Measurements from ENCODE around the gene OSR1.

Gene OSR1

DNA sequence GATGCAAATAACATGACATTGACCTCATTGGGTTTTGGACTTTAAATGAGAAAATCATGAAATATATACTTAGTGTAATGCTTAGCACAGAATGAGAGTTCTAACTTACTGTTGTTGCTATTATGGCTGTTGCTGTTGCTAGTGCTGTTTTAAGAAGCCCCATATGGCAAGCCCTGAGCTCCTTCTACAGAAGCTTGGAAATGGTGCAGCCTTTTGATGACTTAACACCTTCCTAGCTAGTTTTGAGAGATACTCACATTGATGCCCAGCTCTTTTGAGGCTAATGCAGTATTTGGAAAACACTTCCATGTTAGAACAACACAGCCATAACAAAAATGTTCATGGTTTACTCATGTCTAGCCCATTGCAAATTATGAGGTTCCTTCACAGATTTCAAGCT is 30.9 kb downstream of the OSR1 start:
- Histone ChIP-seq H2BK5ac (ENCODE audit: low read length) (no peak overlapping the region), H2BK15ac (replicated peaks; ENCODE audit: low read depth) (no peak overlapping the region), H3K23ac (ENCODE audit: low read length) (no peak overlapping the region), H2AK5ac (ENCODE audit: low read length) (no peak overlapping the region), H3K27ac (ENCODE audit: low read depth, low read length) (no peak overlapping the region), H4K8ac (ENCODE audit: low read depth, low read length) (no peak overlapping the region), H3K27me3 (ENCODE audit: insufficient read depth, low read length, poor library complexity) (no peaks in the 10 kb centered on the region), H2BK120ac (ENCODE audit: low read depth, low read length) (no peak overlapping the region), H4K5ac (ENCODE audit: low read length) (no peak overlapping the region), H3K18ac (ENCODE audit: low read length) (no peak overlapping the region), H3K4ac (ENCODE audit: low read depth, low read length) (no peak overlapping the region), H3K56ac (ENCODE audit: low read length) (no peak overlapping the region), H3K4me3 (ENCODE audit: low read length) (no peak overlapping the region), H3K4me2 (ENCODE audit: low read length) (no peak overlapping the region), H3K9ac (ENCODE audit: low read length) (no peak overlapping the region), H3K4me1 (ENCODE audit: control insufficient read depth, low read depth, low read length) (no peaks in the 10 kb centered on the region), H3K79me1 (ENCODE audit: low read length) (no peaks in the 10 kb centered on the region), H3K79me2 (ENCODE audit: control insufficient read depth, insufficient read depth, low read length) (no peaks in the 10 kb centered on the region), H3K36me3 (ENCODE audit: control insufficient read depth, insufficient read depth, low read length) (no peaks in the 10 kb centered on the region)
- no peak for DNase-seq

DNA sequence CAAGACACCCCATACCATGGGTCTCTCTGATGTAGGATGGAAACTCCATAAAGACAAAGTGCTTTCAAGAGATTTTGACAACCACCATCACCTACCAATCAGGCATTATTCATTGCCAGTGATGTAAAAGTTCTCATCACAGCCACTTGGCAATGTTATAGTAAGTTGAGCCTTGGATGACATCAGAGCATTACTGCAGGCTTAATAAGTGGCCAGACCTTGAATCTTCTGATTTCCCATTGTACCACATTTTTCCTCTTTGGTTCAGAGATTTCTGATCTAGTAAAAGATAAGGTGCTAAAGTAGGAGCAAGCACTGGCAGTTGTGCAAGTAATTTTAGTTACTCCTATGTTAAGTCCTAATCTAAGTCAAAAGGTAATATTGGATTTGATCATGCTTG is 36.5 kb downstream of the OSR1 start:
- no peak overlapping the region for H3K4ac ChIP-seq (ENCODE audit: low read depth, low read length)
- H3K27me3 ChIP-seq (ENCODE audit: insufficient read depth, low read length, poor library complexity): no peaks in the 10 kb centered on the region
- no peak overlapping the region for H3K23ac ChIP-seq (ENCODE audit: low read length)
- H3K79me2 ChIP-seq (ENCODE audit: control insufficient read depth, insufficient read depth, low read length): no peaks in the 10 kb centered on the region
- no peak overlapping the region for H2BK15ac ChIP-seq (replicated peaks; ENCODE audit: low read depth)
- H2AK5ac ChIP-seq (ENCODE audit: low read length): no peak overlapping the region
- no peak for DNase-seq
- H3K4me3 ChIP-seq (ENCODE audit: low read length): no peak overlapping the region
- no peak overlapping the region for H3K4me2 ChIP-seq (ENCODE audit: low read length)
- H3K36me3 ChIP-seq (ENCODE audit: control insufficient read depth, insufficient read depth, low read length): no peaks in the 10 kb centered on the region
- no peak overlapping the region for H3K56ac ChIP-seq (ENCODE audit: low read length)
- H3K18ac ChIP-seq (ENCODE audit: low read length): no peak overlapping the region
- no peak overlapping the region for H3K9ac ChIP-seq (ENCODE audit: low read length)
- H2BK120ac ChIP-seq (ENCODE audit: low read depth, low read length): no peak overlapping the region
- no peaks in the 10 kb centered on the region for H3K79me1 ChIP-seq (ENCODE audit: low read length)
- H3K27ac ChIP-seq (ENCODE audit: low read depth, low read length): no peak overlapping the region
- no peak overlapping the region for H4K5ac ChIP-seq (ENCODE audit: low read length)
- no peaks in the 10 kb centered on the region for H3K4me1 ChIP-seq (ENCODE audit: control insufficient read depth, low read depth, low read length)
- H2BK5ac ChIP-seq (ENCODE audit: low read length): no peak overlapping the region
- no peak overlapping the region for H4K8ac ChIP-seq (ENCODE audit: low read depth, low read length)

DNA sequence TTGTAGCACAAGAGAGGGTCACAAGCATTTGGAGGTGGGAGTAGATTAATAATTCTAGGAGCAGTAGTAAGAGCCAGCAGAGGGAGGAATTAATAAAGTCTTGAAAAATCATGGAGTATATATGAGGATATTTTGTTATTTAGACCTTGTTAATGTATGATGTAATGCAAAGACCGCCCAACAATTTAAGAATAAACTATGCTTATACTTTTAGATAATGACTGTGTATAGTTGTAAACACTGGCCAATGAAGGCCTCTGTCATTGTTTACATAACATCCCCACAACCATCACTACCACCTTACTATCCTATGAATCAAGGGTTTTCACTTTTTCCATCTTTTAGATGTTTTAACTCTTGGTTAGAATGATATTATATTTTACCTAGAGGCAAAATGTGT is 37.6 kb downstream of the OSR1 start:
- WGBS (ENCODE audit: extremely low coverage, insufficient coverage, low lambda C conversion rate): no CpG with 5 or more reads among the region's 1 CpG
- Histone ChIP-seq H2BK120ac (ENCODE audit: low read depth, low read length) (no peak overlapping the region), H3K36me3 (ENCODE audit: control insufficient read depth, insufficient read depth, low read length) (no peaks in the 10 kb centered on the region), H3K4ac (ENCODE audit: low read depth, low read length) (no peak overlapping the region), H3K23ac (ENCODE audit: low read length) (no peak overlapping the region), H3K27ac (ENCODE audit: low read depth, low read length) (no peak overlapping the region), H3K4me2 (ENCODE audit: low read length) (no peak overlapping the region), H2AK5ac (ENCODE audit: low read length) (no peak overlapping the region), H3K27me3 (ENCODE audit: insufficient read depth, low read length, poor library complexity) (no peaks in the 10 kb centered on the region), H3K4me1 (ENCODE audit: control insufficient read depth, low read depth, low read length) (no peaks in the 10 kb centered on the region), H3K79me2 (ENCODE audit: control insufficient read depth, insufficient read depth, low read length) (no peaks in the 10 kb centered on the region), H3K9ac (ENCODE audit: low read length) (no peak overlapping the region), H2BK15ac (replicated peaks; ENCODE audit: low read depth) (no peak overlapping the region), H3K56ac (ENCODE audit: low read length) (no peak overlapping the region), H3K4me3 (ENCODE audit: low read length) (no peak overlapping the region), H4K5ac (ENCODE audit: low read length) (no peak overlapping the region), H3K79me1 (ENCODE audit: low read length) (no peaks in the 10 kb centered on the region), H2BK5ac (ENCODE audit: low read length) (no peak overlapping the region), H4K8ac (ENCODE audit: low read depth, low read length) (no peak overlapping the region), H3K18ac (ENCODE audit: low read length) (no peak overlapping the region)
- no peak for DNase-seq

DNA sequence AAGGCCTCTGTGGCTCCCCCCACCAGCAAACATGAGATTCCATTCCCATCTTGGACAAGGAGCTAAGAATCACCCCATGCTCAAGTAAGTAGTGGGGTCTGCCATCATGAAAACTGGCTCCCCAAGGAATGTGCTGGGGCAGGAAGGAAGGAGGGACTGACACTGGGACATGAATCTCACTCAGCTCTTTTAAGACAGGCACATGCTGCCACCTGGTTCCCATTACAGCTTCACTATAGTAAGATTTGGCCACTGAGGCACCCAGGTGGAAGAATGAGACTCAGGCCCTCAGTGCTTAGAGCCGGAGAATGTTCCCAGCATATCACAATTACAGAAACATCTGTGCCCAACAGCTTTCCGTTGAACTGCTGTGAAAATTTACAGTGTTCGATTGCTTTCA is 38.7 kb downstream of the OSR1 start:
- Histone ChIP-seq H3K9ac (ENCODE audit: low read length) (no peak overlapping the region), H3K27me3 (ENCODE audit: insufficient read depth, low read length, poor library complexity) (no peaks in the 10 kb centered on the region), H4K5ac (ENCODE audit: low read length) (no peak overlapping the region), H3K4me3 (ENCODE audit: low read length) (no peak overlapping the region), H3K79me2 (ENCODE audit: control insufficient read depth, insufficient read depth, low read length) (no peaks in the 10 kb centered on the region), H4K8ac (ENCODE audit: low read depth, low read length) (no peak overlapping the region), H2AK5ac (ENCODE audit: low read length) (no peak overlapping the region), H3K4me2 (ENCODE audit: low read length) (no peak overlapping the region), H2BK120ac (ENCODE audit: low read depth, low read length) (no peak overlapping the region), H3K4ac (ENCODE audit: low read depth, low read length) (no peak overlapping the region), H3K18ac (ENCODE audit: low read length) (no peak overlapping the region), H3K56ac (ENCODE audit: low read length) (no peak overlapping the region), H3K23ac (ENCODE audit: low read length) (no peak overlapping the region), H3K79me1 (ENCODE audit: low read length) (no peaks in the 10 kb centered on the region), H2BK5ac (ENCODE audit: low read length) (no peak overlapping the region), H3K27ac (ENCODE audit: low read depth, low read length) (no peak overlapping the region), H2BK15ac (replicated peaks; ENCODE audit: low read depth) (no peak overlapping the region), H3K4me1 (ENCODE audit: control insufficient read depth, low read depth, low read length) (no peaks in the 10 kb centered on the region), H3K36me3 (ENCODE audit: control insufficient read depth, insufficient read depth, low read length) (no peaks in the 10 kb centered on the region)
- DNase-seq: no peak
- no CpG with 5 or more reads among the region's 3 CpGs for WGBS (ENCODE audit: extremely low coverage, insufficient coverage, low lambda C conversion rate)

DNA sequence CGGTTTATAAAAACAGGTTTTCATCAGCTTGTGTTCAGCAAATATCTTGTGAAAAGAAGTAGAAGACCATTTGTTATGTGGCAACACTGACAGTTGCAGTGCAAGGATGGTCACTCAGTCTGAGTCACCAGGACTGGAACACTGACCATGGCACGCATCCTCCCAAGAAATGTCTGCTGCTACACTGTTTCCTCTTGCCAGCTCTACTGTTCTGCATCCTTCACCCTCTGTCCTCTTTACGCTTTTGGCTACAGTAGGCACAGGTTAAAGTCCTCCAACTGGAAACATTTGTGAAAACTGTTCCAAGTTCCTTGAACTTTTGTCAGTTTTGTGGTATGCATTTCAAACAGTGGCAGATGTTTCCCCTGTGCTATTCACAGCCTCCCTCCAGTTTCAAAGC is 39.4 kb downstream of the OSR1 start:
- Histone ChIP-seq H3K9ac (ENCODE audit: low read length) (no peak overlapping the region), H3K27ac (ENCODE audit: low read depth, low read length) (no peak overlapping the region), H4K5ac (ENCODE audit: low read length) (no peak overlapping the region), H2AK5ac (ENCODE audit: low read length) (no peak overlapping the region), H2BK15ac (replicated peaks; ENCODE audit: low read depth) (no peak overlapping the region), H2BK120ac (ENCODE audit: low read depth, low read length) (no peak overlapping the region), H3K27me3 (ENCODE audit: insufficient read depth, low read length, poor library complexity) (no peaks in the 10 kb centered on the region), H3K23ac (ENCODE audit: low read length) (no peak overlapping the region), H3K79me2 (ENCODE audit: control insufficient read depth, insufficient read depth, low read length) (no peaks in the 10 kb centered on the region), H3K56ac (ENCODE audit: low read length) (no peak overlapping the region), H3K4me3 (ENCODE audit: low read length) (no peak overlapping the region), H4K8ac (ENCODE audit: low read depth, low read length) (no peak overlapping the region), H3K4ac (ENCODE audit: low read depth, low read length) (no peak overlapping the region), H3K79me1 (ENCODE audit: low read length) (no peaks in the 10 kb centered on the region), H3K4me2 (ENCODE audit: low read length) (no peak overlapping the region), H3K4me1 (ENCODE audit: control insufficient read depth, low read depth, low read length) (no peaks in the 10 kb centered on the region), H3K36me3 (ENCODE audit: control insufficient read depth, insufficient read depth, low read length) (no peaks in the 10 kb centered on the region), H3K18ac (ENCODE audit: low read length) (no peak overlapping the region), H2BK5ac (ENCODE audit: low read length) (no peak overlapping the region)
- no peak for DNase-seq
- no CpG with 5 or more reads among the region's 3 CpGs for WGBS (ENCODE audit: extremely low coverage, insufficient coverage, low lambda C conversion rate)

- Histone ChIP-seq H3K4me1 (ENCODE audit: control insufficient read depth, low read depth, low read length) (no peaks in the 10 kb centered on the region), H2AK5ac (ENCODE audit: low read length) (no peak overlapping the region), H2BK120ac (ENCODE audit: low read depth, low read length) (no peak overlapping the region), H2BK5ac (ENCODE audit: low read length) (no peak overlapping the region), H3K4ac (ENCODE audit: low read depth, low read length) (no peak overlapping the region), H3K56ac (ENCODE audit: low read length) (no peak overlapping the region), H3K4me3 (ENCODE audit: low read length) (no peak overlapping the region), H2BK15ac (replicated peaks; ENCODE audit: low read depth) (no peak overlapping the region), H4K8ac (ENCODE audit: low read depth, low read length) (no peak overlapping the region), H3K27me3 (ENCODE audit: insufficient read depth, low read length, poor library complexity) (no peaks in the 10 kb centered on the region), H3K79me1 (ENCODE audit: low read length) (no peaks in the 10 kb centered on the region), H3K18ac (ENCODE audit: low read length) (no peak overlapping the region), H3K9ac (ENCODE audit: low read length) (no peak overlapping the region), H4K5ac (ENCODE audit: low read length) (no peak overlapping the region), H3K4me2 (ENCODE audit: low read length) (no peak overlapping the region), H3K23ac (ENCODE audit: low read length) (no peak overlapping the region), H3K79me2 (ENCODE audit: control insufficient read depth, insufficient read depth, low read length) (no peaks in the 10 kb centered on the region), H3K27ac (ENCODE audit: low read depth, low read length) (no peak overlapping the region), H3K36me3 (ENCODE audit: control insufficient read depth, insufficient read depth, low read length) (no peaks in the 10 kb centered on the region)
- DNase-seq: no peak
- no CpG with 5 or more reads among the region's 6 CpGs for WGBS (ENCODE audit: extremely low coverage, insufficient coverage, low lambda C conversion rate)
These were observed 44.9 kb downstream of the OSR1 start for GRCh38 chr2:19313553-19313952.

Data from mesendoderm (in vitro differentiated cells).